ENCODE measurements around the gene ADAM22. TPM values are rescaled to one million over a fixed set of nuclear protein-coding genes. Genes with fewer than 3 reads are reported as not detected.
A peak's percentile ranks its signal among the peaks of the same experiment; 100 is the strongest.

The ADAM22 gene
- total RNA-seq, 1 donor from 2014 or later, result 16.7 TPM

DNA sequence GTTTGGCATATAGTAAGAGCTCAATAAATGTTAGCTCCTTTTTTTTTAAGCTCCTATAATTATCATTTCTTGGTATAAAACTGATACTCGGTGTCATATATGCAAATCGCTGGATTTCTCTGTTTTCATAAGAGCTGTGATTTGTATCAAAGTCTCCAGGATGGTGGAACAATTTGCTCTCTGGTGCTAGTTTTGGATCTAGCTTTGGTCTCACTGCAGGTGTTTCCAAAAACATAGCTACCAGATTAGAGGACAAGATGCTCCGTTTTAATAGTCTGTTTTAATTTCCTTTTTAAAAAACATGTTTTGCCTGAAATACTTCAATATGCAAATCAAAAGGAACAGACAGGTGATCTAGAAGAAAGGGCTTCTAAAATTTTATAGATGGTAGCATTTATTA is 25.3 kb downstream of the ADAM22 start:
- no peak for DNase-seq

GRCh38 chr7:87960239-87960638 is 26.2 kb downstream of the ADAM22 start:
- no peak for DNase-seq

DNA sequence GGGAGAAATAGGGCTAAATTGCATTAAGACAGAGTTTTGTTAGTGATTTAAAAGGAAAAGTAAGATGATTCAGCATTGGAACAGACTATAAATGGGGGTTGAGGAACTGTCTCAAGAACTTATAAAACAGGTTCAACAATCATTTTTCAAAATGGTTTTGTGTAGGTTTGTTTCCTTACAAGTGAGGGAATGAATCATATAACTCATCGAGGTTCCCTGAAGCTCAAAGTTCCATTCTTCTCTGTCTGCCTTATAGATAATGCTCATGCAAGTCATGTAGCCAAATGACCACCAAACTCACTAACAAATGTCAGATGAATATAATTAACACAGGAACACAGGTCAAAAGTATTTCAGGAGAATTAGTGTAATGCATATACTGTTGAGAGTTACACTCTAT is 27.7 kb downstream of the ADAM22 start:
- DNase-seq, result no peak

DNA sequence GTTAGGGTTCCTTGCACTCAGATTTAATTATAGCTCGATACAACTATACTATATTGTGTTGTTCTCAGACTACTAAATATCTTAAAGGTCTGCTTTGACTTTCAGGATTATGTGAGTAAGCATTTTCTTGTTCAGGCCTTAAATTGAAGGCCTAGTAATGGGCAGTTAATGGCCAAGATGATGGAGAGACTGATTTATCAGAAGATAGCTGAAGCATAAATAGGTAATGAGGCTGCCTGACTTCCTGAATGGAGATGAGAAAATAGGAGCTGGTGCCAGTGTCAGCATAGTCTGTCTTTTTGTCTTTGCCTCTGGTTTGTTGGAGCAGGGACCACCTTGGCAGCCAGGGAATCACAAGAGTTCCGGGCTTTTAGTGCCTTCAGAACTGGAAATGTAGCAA is 32.2 kb downstream of the ADAM22 start:
- no peak for DNase-seq

GRCh38 chr7:87968021-87968420 is 34.0 kb downstream of the ADAM22 start:
- no peak for DNase-seq

DNA sequence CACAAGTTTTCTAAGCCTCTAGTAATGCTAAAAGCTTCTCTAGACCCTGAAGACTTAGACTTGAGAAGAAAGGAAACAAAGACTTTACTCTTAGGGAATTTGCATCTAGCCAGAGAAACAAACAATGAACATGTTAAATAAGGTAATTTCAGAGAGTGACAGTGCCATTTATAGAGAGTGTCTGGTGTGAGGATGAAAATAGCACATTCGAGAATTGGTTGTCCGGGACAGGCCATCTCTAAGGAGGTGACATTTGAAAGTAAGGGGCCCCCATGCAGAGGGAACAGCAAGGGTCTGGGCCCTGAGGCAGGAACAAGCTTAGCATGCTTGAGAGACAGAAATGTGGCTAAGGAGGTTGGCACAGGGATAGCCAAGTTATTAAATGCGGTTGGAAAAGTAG is 48.1 kb downstream of the ADAM22 start:
- DNase-seq, result no peak

DNA sequence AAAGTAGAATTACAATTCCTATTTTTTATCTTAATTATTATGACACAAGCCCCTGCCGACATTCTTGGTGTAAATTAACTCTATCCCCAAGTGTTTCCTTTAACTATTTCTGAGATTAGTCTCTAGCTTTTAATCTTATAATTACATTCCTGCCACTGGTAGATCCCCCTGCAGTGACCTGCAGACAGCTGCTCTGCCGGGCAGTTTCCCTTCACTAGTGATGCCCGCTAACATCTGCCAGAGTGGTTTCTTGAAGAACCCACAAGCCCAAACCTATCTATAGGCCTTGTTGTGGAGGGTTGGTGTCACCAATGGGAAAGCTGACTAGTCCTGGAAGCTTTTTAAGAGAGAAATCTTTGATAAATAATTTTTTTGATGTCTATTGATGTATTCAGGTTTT is 50.0 kb downstream of the ADAM22 start:
- DNase-seq, result no peak

DNA sequence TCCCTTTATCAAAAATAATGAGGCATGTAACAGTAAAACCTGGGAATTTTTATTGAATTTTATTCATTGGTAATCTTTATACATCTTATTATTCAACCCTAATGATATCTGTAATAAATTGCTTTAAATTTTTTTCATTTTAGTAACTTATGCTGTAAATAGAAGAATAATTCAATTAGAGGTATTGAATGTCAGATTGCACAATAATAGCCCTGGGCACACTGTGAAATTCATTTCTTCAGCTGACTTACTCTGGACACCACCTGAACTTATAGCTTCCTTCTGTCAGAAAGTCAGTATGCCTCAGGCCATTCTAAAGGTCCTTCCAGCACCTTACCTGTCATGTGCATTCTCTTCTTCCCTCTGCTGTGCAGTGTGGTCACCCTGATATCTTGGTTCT is 59.2 kb downstream of the ADAM22 start:
- DNase-seq, result no peak

- no peak for DNase-seq
These were observed 65.2 kb downstream of the ADAM22 start for GRCh38 chr7:87999261-87999660.

DNA sequence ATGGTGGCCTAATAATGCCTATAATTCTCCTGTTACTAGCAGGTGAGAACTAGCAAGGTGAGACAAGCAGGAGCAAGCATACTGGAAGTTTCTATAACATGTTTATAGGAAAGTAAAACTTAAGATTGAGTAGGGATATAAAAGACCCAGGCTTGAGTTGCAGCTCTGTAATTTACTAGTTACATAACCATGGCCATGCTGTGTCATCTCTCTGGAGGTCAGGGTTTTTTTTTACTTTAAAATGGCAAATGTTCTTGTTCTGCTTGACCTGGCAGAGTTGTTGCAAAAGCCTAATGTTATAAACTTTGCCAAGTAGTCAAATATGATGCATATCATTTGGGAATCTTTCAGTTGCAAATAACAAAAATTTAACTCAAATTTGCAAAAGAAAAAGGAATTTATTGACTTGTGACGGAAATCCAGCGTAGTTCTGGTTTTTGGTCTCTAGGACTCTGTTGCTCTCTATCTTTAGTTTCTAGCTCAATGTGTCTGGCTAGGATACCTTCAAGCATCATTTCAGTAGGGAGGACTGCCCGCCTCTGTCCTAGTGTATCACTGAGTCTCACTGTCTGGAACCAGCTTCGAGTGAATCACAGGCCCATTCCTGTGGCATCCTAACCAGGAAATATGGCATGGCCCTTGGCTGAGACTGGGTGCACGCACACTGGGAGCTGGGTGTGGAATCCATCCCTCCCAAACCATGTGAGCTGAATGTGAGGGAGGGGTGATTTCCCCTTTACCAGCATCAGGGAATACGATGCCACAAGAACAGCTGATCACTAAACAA is 67.9 kb downstream of the ADAM22 start:
- DNase-seq, result no peak

GRCh38 chr7:88002617-88003016 is 68.6 kb downstream of the ADAM22 start:
- no peak for DNase-seq

DNA sequence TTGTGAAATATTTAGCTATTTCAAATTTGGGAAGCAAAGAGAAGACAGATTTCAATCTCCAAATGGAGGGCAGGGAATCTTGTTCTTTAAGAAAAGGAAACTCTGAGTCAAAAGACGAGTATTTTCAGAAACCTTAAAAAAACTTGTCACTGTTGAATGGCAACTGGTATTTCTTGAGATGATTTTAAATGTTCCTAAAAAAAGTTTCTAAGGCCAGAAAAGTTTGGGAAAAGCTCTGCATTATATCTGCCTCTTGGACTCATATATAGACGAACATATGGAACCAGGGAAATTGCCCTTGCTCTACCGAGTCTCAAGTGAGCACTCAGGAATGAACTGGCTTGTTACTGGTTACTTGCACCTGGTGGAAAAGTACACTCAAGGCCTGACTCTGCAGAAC is 69.5 kb downstream of the ADAM22 start:
- DNase-seq, result no peak

DNA sequence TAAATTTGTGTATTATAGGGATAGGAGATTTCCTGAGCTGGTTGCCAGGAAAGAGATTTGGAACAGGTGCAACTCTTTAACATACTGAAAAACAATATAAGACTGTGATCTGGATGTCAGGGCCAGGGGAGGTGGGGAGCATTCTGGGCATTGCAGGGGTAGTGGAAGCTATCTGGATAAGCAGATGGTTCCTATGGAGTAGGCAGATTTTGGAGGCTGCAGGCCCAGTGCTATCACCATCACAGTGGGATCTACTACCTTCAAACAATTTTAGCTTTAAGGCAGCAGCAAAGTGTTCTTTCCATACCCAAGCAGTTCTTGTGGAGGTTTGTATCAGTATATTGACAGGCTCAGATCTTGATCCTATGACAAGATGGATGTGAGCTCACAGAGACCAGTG is 71.1 kb downstream of the ADAM22 start:
- no peak for DNase-seq

- DNase-seq, result peak; percentile 27
These were observed 75.6 kb downstream of the ADAM22 start for GRCh38 chr7:88009651-88010050.

DNA sequence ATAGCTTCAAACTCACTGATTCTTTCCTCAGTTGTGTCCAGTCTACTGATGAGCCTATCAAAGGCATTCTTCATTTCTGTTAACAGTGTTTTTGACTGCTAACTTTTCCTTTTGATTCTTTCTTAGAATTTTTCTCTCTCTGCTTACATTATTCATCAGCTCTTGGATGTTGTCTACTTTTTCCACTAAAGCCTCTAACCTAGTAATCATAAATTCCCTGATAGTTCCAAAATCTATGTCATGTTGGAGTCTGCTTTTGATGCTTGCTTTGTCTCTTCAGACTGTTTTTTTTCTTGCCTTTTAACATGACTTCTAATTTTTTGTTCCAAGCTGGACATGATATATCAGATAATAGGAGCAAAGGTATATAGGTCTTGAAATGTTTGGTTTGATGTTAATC is 78.0 kb downstream of the ADAM22 start:
- DNase-seq, result no peak

GRCh38 chr7:88013981-88014380 is 79.9 kb downstream of the ADAM22 start:
- no peak for DNase-seq

DNA sequence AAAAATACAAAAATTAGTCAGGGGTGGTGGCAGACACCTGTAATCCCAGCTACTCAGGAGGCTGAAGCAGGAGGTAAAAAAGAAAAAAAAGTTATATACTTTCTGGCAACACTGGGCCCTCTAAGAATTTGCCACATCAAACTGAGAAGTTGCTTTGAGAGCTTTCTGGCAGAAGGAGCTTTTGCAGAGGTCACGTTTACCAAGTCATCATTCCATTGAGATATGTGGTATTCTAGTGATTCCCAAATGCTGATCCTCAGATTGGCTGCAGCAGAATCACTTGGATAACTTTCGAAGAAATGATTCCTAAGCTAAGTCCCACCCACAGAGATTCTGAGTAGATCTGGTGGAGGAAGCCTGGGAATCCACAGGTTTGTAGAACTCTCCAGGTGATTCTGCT is 80.5 kb downstream of the ADAM22 start:
- DNase-seq, result no peak

GRCh38 chr7:88015309-88015708 is 81.3 kb downstream of the ADAM22 start:
- no peak for DNase-seq

- DNase-seq, result no peak
These were observed 84.5 kb downstream of the ADAM22 start for GRCh38 chr7:88018501-88018900.

- no peak for DNase-seq
These were observed 87.1 kb downstream of the ADAM22 start for GRCh38 chr7:88020953-88021665.

DNA sequence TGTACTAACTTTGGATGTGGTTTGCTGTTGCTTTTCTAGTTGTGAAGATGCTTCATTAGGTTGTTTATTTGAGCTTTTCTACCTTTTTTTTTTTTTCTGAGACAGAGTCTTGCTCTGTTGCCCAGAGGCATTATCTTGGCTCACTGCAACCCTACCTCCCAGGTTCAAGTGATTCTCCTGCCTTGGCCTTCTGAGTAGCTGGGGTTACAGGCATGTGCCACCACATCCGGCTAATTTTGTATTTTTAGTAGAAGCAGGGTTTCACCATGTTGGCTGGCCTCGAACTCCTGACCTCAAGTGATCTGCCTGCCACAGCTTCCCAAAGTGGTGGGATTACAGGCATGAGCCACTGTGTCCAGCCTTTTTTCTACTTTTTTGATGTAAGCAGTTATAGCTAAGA is 93.7 kb downstream of the ADAM22 start:
- DNase-seq, result no peak

DNA sequence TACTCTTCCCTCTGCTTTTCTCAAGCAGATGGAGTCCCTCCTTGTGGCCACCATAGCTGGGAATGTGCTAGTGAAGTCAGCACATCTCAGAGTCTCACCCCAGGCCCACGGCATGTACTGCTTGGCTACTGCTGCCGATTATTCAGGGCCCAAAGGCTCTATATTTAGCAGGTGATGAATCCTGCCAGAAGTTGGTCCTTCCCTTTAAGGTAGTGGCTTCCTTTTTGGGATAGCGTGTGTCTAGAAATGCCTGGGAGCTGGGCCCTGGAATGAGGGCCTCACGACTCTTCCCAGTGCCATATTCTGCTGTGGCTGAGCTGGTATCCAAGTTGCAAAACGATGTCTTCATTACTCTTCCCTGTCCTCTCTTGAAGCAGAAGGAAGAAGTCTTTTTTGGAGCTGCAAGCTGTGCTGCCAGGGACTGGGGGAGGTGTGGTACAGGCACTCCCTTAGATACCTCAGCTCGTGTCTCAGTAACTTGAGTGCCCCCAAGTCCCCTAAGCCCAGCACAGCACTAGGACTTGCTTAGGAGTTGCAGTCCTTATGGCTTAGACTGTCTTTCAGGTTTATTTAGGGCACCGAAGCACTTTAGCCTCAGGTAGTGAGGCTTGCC is 100.1 kb downstream of the ADAM22 start:
- DNase-seq, result no peak

DNA sequence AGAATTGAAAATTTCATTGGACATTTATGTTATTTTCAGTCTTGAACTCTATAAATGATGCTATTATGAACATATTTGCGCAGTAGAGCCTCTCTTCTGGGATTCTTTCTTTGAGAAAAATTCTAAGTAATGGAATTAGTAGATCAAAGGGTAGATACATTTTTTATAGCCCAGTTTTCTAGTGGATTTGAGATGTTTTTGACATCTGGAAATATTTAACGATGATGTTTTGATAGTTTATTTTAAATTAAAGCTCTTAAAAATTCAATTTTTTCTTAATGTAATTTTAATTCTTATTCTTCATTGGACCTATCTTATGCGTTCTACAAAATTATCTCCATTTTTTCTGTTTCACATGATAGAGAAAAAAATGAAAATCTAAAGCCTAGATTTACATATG is 103.0 kb downstream of the ADAM22 start:
- DNase-seq, result no peak

- DNase-seq, result no peak
These were observed 106.6 kb downstream of the ADAM22 start for GRCh38 chr7:88040694-88041093.

Data from tongue (tissue), 2 donors.